ENCODE results near the gene MS4A13. TPM values are rescaled to one million over a fixed set of nuclear protein-coding genes. Genes with fewer than 3 reads are reported as not detected.

MS4A13 gene
- total and polyA plus RNA-seq, 3 donors from 2014 or later = 0.55 to 7.0 TPM; not detected in 1

Other genes starting within 250 kb of the MS4A13 start
- 10 to 100 TPM in 1 of 2 donors, 1 to 10 TPM in 1; 2.0 to 11.0 TPM for gene MS4A4A, start 234.7 kb upstream of the MS4A13 start, total RNA-seq
- 11.4 TPM for gene MS4A4A, start 234.7 kb upstream of the MS4A13 start, polyA plus RNA-seq (ENCODE audit: insufficient read depth, low read depth, low replicate concordance)
- gene MS4A6E, start 188.1 kb upstream of the MS4A13 start, total RNA-seq = 10 to 100 TPM; 31.4 to 75.4 TPM
- 167 TPM for gene MS4A6E, start 188.1 kb upstream of the MS4A13 start, polyA plus RNA-seq (ENCODE audit: insufficient read depth, low read depth, low replicate concordance)
- 10 to 100 TPM in 1 of 2 donors, 1 to 10 TPM in 1; 5.7 to 11.9 TPM for gene MS4A7, start 136.9 kb upstream of the MS4A13 start, total RNA-seq
- 8.9 TPM for gene MS4A7, start 136.9 kb upstream of the MS4A13 start, polyA plus RNA-seq (ENCODE audit: insufficient read depth, low read depth, low replicate concordance)
- 100 to 1,000 TPM in 1 of 2 donors, 10 to 100 TPM in 1; 32.7 to 154 TPM for gene MS4A14, start 118.9 kb upstream of the MS4A13 start, total RNA-seq
- 127 TPM for gene MS4A14, start 118.9 kb upstream of the MS4A13 start, polyA plus RNA-seq (ENCODE audit: insufficient read depth, low read depth, low replicate concordance)
- 10 to 100 TPM; 17.9 to 48.1 TPM for gene MS4A5, start 85.8 kb upstream of the MS4A13 start, total RNA-seq
- gene MS4A5, start 85.8 kb upstream of the MS4A13 start, polyA plus RNA-seq (ENCODE audit: insufficient read depth, low read depth, low replicate concordance) = 71.6 TPM
- gene MS4A1, start 59.5 kb upstream of the MS4A13 start, total RNA-seq = 1 to 10 TPM in 1 of 2 donors, under 1 TPM in 1; 0.43 to 4.0 TPM
- 2.8 TPM for gene MS4A1, start 59.5 kb upstream of the MS4A13 start, polyA plus RNA-seq (ENCODE audit: insufficient read depth, low read depth, low replicate concordance)
- under 1 TPM; 0.71 to 0.74 TPM for gene MS4A12, start 22.6 kb upstream of the MS4A13 start, total RNA-seq
- 0.33 TPM for gene MS4A12, start 22.6 kb upstream of the MS4A13 start, polyA plus RNA-seq (ENCODE audit: insufficient read depth, low read depth, low replicate concordance)
- under 1 TPM; 0.31 to 0.43 TPM for gene MS4A8, start 184.2 kb downstream of the MS4A13 start, total RNA-seq
- gene MS4A8, start 184.2 kb downstream of the MS4A13 start, polyA plus RNA-seq (ENCODE audit: insufficient read depth, low read depth, low replicate concordance) = 3.3 TPM
- gene MS4A18, start 209.3 kb downstream of the MS4A13 start, total RNA-seq = under 1 TPM in 1 of 2 donors, not detected in 1; 0.50 TPM
- 0.96 TPM for gene MS4A18, start 209.3 kb downstream of the MS4A13 start, polyA plus RNA-seq (ENCODE audit: insufficient read depth, low read depth, low replicate concordance)
- under 1 TPM; 0.31 to 0.56 TPM for gene MS4A15, start 241.5 kb downstream of the MS4A13 start, total RNA-seq
- 0.82 TPM for gene MS4A15, start 241.5 kb downstream of the MS4A13 start, polyA plus RNA-seq (ENCODE audit: insufficient read depth, low read depth, low replicate concordance)

Data from testis (tissue), 3 donors.